HuH-7.5 (cell line): Measurements from ENCODE around the gene GALNT18.

Experiments used
- DNase-seq: peaks from one replicate; pipeline ENCODE4 v3.0.0; 2011; ENCODE audit warnings: low spot score

The GALNT18 gene

GRCh38 chr11:11498195-11498594 lies 123.6 kb downstream of the GALNT18 start:
- no peak for DNase-seq

- no peak for DNase-seq
Measured at GRCh38 chr11:11496879-11497278, 124.9 kb downstream of the GALNT18 start.

GRCh38 chr11:11494348-11494747 lies 127.5 kb downstream of the GALNT18 start:
- DNase-seq: no peak

DNA sequence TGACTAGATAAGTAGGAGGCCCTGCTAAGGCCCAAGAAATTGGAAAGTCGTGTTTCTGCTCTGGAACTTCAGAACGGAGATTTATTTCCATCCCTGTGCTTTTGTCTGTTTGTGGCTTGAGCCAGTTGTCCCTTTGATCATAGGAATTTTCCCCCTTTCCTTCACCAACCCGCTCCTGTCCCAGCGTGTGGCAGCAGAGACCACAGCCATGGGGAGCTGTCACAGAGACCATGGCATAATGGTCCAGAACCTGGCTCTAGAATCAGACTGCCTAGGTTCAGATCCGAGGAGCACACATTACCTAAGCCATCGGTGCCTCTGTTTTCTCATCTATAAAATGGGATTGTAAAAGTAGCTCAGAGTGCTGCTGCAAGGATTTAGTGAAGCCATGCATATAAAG lies 128.1 kb downstream of the GALNT18 start:
- DNase-seq: no peak

- DNase-seq: no peak
Measured at GRCh38 chr11:11491589-11491988, 130.2 kb downstream of the GALNT18 start.

- no peak for DNase-seq
Measured at GRCh38 chr11:11491014-11491413, 130.8 kb downstream of the GALNT18 start.

DNA sequence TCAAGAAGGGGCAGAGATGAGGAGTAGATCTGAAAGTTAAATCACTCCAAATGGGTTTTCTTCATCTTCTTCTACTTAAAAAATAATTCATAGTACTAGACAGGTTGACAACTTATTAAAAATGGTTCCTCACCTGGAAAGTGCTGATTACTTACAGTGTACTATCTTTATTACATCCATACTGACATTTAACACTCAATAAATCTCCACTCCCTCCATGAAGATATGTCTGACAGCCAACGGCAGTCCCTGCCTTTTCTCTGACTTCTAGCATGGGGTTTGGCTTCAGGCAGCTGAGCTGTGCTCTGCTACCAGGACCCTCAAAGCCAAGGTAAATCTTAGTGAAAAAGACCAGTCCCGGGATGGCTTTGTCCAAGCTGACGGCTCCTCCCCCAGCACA lies 135.4 kb downstream of the GALNT18 start:
- no peak for DNase-seq

DNA sequence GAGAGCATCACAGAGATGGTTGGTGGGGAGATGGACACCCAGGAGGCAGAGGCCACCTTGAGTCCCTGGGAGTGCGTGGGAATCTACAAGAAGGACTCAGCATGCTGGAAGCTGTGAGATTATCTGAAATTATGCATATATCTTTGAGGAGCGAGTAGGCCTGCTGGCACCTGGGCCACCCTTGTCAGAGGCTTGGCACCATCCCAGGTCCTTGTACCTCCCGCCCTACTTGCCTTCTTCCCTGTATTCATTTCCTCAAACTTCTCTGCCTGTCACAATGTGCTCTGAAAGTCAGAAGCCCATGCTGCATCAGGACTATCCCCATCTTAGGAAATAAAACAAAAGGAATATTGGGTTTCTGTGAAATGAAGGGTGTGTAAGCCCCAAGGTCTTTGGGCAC lies 135.8 kb downstream of the GALNT18 start:
- no peak for DNase-seq

DNA sequence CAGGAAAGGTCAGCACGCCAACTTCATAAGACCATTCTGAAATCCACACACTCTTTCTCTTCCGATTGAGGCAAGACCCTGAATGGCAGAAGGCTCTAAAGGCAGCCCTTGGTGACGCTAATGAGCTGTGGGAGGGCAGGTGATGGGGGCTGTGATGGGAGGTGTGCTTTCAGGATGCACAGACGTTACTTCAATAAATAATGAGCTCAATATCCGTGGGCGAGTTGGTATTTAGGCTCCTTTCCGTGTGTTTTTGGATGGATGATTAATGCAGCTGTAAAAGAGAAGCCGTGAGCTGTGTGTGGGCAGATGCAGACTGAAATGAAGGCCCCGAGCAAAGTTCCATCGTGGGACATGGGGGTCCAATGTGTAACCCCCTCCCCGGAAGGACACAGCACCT lies 138.2 kb downstream of the GALNT18 start:
- no peak for DNase-seq

- no peak for DNase-seq
Measured at GRCh38 chr11:11482730-11483129, 139.1 kb downstream of the GALNT18 start.

GRCh38 chr11:11481371-11481770 lies 140.4 kb downstream of the GALNT18 start:
- no peak for DNase-seq

DNA sequence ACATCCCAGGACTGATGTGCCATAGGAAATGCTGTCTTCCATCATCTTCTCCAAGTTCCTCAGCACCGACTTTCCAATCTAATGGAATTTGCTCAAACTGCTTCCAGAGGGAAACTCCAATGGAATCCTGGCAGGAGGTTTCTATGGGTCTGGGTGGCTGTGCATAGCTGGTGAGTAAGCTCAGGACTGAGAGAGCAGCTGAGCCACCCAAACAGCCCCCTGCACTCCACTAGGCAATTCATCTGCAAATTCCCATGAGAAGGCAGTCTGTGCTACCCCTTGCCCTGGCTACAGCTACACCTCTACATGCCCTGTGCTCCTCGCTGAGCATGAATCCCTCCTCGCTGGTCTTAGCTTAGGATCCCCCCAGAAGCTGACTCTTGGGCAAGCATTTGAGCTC lies 140.8 kb downstream of the GALNT18 start:
- DNase-seq: no peak

DNA sequence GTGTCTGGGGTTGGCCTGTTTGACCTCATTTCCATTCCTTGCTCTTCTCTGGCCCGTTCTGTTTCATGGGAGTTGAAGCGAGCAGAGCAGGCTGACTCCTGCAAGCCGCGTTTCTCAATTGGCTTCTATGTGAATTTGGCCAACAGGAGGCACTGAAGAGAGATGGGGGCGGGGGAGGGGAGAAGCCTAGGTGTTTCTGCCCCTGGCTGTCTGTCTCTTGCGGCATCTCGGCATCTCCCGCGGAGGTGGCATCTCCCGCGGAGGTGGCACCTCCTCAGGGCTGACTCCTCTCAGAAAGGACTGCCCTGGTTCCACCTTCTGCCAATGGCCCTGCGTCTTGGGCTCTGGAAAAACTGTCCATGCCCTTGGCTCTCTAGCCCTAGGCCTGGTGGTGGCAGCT lies 143.1 kb downstream of the GALNT18 start:
- no peak for DNase-seq

- no peak for DNase-seq
Measured at GRCh38 chr11:11477695-11478420, 143.9 kb downstream of the GALNT18 start.

GRCh38 chr11:11476971-11477645 lies 144.7 kb downstream of the GALNT18 start:
- DNase-seq: no peak

- DNase-seq: no peak
Measured at GRCh38 chr11:11476499-11476898, 145.3 kb downstream of the GALNT18 start.

GRCh38 chr11:11472106-11472505 lies 149.7 kb downstream of the GALNT18 start:
- no peak for DNase-seq

DNA sequence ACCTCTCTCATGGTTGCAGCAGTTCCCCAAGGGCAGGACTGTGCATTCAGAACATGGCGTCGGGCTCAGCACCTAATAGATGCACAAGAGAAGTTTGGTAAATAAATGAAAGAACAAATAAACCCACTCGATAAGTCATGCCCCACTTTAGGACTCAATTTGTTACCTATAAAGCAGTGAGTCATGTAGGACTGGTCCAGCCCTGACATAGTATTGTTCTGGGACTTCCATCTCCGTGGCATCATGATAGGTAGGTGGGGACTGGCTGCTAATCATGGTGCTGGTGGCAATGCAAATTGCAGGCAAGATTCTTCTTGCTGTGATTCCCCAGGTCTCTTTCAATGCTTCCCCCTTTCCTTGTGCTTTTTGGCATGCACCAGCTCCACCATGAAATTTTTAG lies 150.6 kb downstream of the GALNT18 start:
- no peak for DNase-seq

DNA sequence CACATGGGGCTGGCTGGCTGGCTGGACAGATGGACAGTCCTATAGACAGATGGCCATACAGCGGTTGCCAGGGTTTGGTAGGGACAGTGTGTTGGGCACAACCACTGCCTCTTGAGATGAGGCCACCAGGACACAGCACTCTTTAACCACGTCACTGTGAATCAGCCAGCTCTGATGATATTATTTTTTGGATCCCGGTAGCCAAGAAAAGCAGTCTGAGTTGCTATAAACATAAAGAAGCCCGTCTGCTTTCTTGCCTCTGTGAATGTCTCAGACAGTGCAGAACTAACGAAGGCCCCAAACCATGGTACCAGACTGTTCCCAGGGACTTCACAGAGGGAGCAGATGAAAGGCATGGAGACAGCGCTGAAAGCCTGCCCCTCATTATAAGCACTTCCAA lies 152.9 kb downstream of the GALNT18 start:
- DNase-seq: no peak

DNA sequence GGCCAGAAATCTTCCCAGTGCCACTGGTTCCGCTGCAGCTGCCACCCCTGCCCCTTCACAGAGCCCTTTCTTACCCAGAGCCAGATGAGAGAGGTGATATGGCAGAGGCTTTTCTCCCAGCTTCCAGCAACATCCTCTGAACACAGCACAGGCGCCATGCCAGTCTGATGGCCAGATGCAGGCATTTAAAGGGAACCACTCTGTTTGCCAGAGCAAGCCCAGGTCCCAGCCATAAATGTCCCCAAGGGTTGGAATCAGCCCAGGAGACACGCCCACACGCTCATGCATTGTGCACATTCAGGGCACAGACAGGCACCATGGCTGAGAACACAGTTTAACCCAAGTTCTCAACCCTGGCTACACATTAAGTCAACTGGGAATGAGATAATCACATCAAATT lies 154.5 kb downstream of the GALNT18 start:
- DNase-seq: no peak

DNA sequence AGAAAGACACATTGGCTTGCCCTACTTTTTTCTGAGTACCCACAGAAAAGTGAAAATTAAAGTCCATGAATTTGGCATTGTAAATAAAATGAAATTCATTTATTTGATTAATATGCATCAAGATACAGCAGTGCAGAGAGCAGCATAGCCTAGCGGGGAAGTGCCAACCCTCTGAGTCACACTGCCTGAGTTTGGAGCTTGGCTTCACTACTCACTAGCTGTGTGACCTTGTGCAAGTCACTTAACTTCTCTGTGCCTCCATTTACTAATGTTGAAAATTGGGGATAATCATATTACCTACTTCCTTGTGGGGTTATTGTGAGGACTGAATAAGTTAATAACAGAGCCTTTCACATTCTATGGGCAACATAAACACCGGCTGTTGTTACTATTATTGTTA lies 157.2 kb downstream of the GALNT18 start:
- DNase-seq: no peak

GRCh38 chr11:11463405-11463804 lies 158.4 kb downstream of the GALNT18 start:
- DNase-seq: no peak

DNA sequence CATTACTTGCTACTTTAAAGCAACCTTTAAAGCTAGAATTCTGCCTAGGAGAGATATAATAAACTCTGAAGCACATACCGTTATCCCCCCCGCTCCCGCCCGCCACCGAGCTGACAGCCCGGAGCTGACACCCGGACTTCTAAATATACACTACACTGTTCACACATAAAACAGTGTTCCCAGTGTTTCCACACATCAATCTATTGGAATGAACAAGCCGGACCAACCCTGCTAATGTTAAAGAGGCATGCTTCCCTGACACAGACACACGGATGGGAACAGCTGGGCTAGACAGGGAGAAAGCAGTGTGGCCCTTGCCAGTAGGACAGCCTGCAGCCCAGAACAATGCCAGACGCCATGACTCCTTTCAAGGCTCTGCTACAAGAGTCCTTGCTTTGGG lies 160.3 kb downstream of the GALNT18 start:
- no peak for DNase-seq

DNA sequence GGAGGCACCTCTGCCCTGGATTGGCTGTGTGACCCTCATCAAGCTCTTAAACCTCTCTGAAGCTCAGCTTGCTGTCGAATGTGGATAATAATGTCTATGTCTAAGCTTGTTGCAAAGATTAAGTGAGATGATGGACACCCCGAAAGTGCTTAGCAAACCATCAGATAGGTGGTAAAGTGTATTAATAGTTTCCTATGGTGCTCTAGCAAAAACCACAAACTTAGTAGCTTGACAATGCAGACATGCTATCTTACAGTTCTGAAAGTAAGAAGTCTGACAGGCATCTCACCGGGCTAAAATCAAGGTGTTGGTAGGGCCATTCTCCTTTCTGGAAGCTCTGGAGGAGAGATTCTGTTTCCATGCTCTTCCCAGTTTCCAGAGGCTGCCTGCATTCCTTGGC lies 162.2 kb downstream of the GALNT18 start:
- DNase-seq: no peak
